Choroid plexus epithelial cell (primary cell): ENCODE measurements around the gene SCAI.

Experiments used
- DNase-seq: peaks from one replicate; pipeline ENCODE4 v3.0.0-alpha.2; 2010; ENCODE audit warnings: low read depth
- H3K4me3 ChIP-seq: 2 replicates; pipeline ENCODE4 v1.5.1; 2011; ENCODE audit warnings: low read depth, mild to moderate bottlenecking, control low read depth, low read length, moderate library complexity
- TF ChIP-seq, protein P1 (sequence below): conservative IDR thresholded peaks from 2 replicates; pipeline ENCODE4 v1.5.1; 2011; ENCODE audit warnings: low read depth, mild to moderate bottlenecking, control low read depth, inconsistent platforms, low read length, moderate library complexity

The SCAI gene

DNA sequence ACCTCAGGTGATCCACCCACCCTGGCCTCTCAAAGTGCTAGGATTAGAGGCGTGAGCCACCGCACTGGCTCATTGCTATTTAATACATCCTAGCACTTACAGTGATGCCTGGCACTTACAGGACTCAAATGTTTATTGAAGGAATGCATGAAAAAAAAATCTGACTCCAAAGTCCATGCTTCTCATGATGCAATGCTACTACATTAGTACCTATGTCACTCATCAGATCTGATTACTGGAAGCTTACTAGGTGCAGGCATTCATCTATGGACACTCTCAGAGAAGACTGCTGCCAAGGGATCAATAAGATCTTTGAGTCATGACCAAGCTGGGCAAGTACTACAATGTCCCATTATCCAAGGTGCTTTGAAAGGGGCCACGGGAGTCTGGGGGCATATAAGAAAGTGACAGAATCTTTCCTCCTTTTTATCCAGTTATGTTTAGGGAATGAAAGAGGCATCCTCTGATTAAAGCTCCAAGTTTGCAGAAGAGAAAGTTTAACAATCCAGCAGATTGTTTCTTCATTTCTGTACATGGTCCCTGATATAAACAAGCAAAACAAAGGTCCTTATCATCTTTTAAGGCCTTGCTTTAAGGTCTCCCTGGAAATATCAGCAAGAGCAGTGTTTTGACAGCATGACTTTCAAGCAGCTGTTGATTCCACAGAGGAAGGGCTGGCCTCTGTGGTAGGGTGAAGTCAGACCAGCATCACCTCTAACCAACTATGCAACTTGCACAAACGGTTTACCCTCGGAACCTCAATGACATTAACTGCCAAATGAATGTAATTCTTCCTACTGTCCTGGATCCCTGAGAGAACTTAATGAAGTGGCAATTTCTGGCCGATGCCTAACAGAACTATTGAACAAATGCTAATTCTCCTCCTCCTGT lies 245.5 kb downstream of the SCAI start:
- TF ChIP-seq, protein P1, sequence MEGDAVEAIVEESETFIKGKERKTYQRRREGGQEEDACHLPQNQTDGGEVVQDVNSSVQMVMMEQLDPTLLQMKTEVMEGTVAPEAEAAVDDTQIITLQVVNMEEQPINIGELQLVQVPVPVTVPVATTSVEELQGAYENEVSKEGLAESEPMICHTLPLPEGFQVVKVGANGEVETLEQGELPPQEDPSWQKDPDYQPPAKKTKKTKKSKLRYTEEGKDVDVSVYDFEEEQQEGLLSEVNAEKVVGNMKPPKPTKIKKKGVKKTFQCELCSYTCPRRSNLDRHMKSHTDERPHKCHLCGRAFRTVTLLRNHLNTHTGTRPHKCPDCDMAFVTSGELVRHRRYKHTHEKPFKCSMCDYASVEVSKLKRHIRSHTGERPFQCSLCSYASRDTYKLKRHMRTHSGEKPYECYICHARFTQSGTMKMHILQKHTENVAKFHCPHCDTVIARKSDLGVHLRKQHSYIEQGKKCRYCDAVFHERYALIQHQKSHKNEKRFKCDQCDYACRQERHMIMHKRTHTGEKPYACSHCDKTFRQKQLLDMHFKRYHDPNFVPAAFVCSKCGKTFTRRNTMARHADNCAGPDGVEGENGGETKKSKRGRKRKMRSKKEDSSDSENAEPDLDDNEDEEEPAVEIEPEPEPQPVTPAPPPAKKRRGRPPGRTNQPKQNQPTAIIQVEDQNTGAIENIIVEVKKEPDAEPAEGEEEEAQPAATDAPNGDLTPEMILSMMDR: no peak
- DNase-seq: peak; percentile 8
- no peak overlapping the region for H3K4me3 ChIP-seq

DNA sequence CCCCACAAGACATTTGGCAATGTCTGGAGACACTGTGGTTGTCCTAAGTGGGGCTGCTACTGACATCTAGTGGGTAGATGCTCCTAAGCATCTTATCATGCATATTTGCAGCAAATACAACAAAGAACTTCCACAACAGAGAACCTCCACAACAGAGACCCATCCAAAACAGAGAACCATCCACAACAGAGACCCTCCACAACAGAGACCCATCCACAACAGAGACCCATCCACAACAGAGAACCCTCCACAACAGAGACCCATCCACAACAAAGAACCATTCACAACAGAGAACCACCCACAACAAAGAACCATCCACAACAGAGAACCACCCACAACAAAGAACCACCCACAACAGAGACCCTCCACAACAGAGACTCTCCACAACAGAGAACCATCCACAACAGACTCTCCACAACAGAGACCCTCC lies 248.6 kb downstream of the SCAI start:
- peak; percentile 79 for DNase-seq
- H3K4me3 ChIP-seq: no peak overlapping the region
- TF ChIP-seq, protein P1: peak; percentile 80

DNA sequence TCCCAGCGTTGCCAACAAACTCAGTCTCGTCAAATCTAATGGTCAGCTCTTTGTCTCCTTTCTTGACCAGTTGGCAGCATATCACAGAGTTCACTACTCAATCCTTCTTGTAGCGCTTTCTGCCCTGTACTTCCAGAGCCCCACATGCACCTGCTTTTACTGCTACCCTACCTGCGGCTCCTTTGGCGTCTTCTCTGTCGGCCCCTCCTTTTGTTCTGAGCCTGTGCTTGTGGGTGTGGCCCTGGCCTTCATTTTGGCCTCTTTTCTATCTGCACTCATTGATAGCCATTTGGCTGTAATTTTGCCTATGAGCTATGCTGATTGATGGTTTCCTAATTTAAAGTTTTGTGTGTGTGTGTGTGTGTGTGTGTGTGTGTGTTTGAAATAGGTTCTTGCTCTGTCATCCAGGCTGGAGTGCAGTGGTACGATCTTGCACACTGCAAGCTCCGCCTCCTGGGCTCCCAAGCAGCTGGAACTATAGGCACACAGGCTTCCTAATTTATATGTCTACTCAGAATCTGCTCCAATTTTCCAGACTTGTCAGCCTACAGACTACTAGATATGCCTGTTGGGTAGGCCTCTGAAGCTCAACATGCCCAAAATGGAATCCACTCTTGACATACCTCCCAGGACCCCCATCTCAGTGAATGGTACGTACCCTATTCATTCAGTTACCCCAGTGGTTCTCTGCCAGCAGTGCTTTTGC lies 249.1 kb downstream of the SCAI start:
- DNase-seq: no peak
- TF ChIP-seq, protein P1: no peak
- no peak overlapping the region for H3K4me3 ChIP-seq
